OCI-LY1 (cell line): ENCODE results near the gene OXT.

Source experiments
- H2AFZ ChIP-seq: fragments of 200-600 bp; sonication (generic), shearing (Covaris generic); 2 replicates; pipeline ENCODE4 v1.6.0; 2014; ENCODE audit warnings: antibody characterized with exemption, mild to moderate bottlenecking, low read length
- H3F3A ChIP-seq: fragments of 200-600 bp; sonication (generic), shearing (Covaris generic); 2 replicates; pipeline ENCODE4 v1.6.0; 2014; ENCODE audit warnings: mild to moderate bottlenecking, antibody characterized with exemption, low read length, moderate library complexity; ENCODE audit not compliant: insufficient read depth
- H3K27ac ChIP-seq: fragments of 200-600 bp; sonication (generic); 2 replicates; pipeline ENCODE4 v1.5.1; 2014; ENCODE audit warnings: low read length, mixed run types, mild to moderate bottlenecking, low read depth; ENCODE audit not compliant: poor library complexity, severe bottlenecking
- H3K27me3 ChIP-seq: fragments of 200-600 bp; sonication (generic); 2 replicates; pipeline ENCODE4 v1.6.0; 2014; ENCODE audit warnings: antibody characterized with exemption, mild to moderate bottlenecking, low read length, moderate library complexity; ENCODE audit not compliant: insufficient read depth
- H3K36me3 ChIP-seq: fragments of 200-600 bp; sonication (generic); 2 replicates; pipeline ENCODE4 v1.6.1; 2014; ENCODE audit warnings: mild to moderate bottlenecking, antibody characterized with exemption, low read length, moderate library complexity, mixed read lengths; ENCODE audit not compliant: insufficient read depth
- H3K4me1 ChIP-seq: fragments of 200-600 bp; sonication (generic); 2 replicates; pipeline ENCODE4 v1.5.1; 2014; ENCODE audit warnings: mild to moderate bottlenecking, low read length, moderate library complexity; ENCODE audit not compliant: insufficient read depth, severe bottlenecking
- H3K4me2 ChIP-seq: fragments of 200-600 bp; sonication (generic), shearing (Covaris generic); 2 replicates; pipeline ENCODE4 v1.6.1; 2014; ENCODE audit warnings: low read length
- H3K4me3 ChIP-seq: fragments of 200-600 bp; sonication (generic); 2 replicates; pipeline ENCODE4 v1.5.1; 2014; ENCODE audit warnings: low read length, low read depth, mild to moderate bottlenecking, mixed read lengths; ENCODE audit not compliant: poor library complexity, severe bottlenecking
- H3K79me2 ChIP-seq: fragments of 200-600 bp; shearing (Covaris generic); 2 replicates; pipeline ENCODE4 v1.6.1; 2016; ENCODE audit warnings: mixed run types, low read length, mixed read lengths; ENCODE audit not compliant: insufficient read depth
- H3K9ac ChIP-seq: fragments of 200-600 bp; sonication (generic), shearing (Covaris generic); 2 replicates; pipeline ENCODE4 v1.6.1; 2014; ENCODE audit warnings: mild to moderate bottlenecking, low read length, mixed read lengths
- H3K9me2 ChIP-seq: fragments of 200-600 bp; sonication (generic), shearing (Covaris generic); 2 replicates; pipeline ENCODE4 v1.6.1; 2014; ENCODE audit warnings: low read depth, mild to moderate bottlenecking, low read length, mixed read lengths
- H3K9me3 ChIP-seq: fragments of 200-600 bp; shearing (Covaris generic); 2 replicates; pipeline ENCODE4 v1.6.1; 2014; ENCODE audit warnings: low read length, mixed read lengths
- H4K20me1 ChIP-seq: fragments of 200-600 bp; sonication (generic), shearing (Covaris generic); 2 replicates; pipeline ENCODE4 v1.6.0; 2016; ENCODE audit warnings: mild to moderate bottlenecking, low read length; ENCODE audit not compliant: insufficient read depth
- CTCF ChIP-seq: fragments of 200-600 bp; sonication (generic), shearing (Covaris generic); IDR thresholded peaks from 2 replicates; pipeline ENCODE4 v1.5.1; 2017; ENCODE audit warnings: mild to moderate bottlenecking, antibody characterized with exemption, low read length, moderate library complexity, mixed read lengths
- EZH2 ChIP-seq: fragments of 200-600 bp; sonication (generic), shearing (Covaris generic); IDR thresholded peaks from 2 replicates; pipeline ENCODE4 v1.8.0; 2017; ENCODE audit warnings: borderline replicate concordance, mixed run types, mild to moderate bottlenecking, antibody characterized with exemption, low read length, moderate library complexity, mixed read lengths

OXT gene

GRCh38 chr20:3067139-3068014, 4.0 kb upstream of the OXT start:
- Histone ChIP-seq H3F3A (no peaks in the 10 kb centered on the region), H3K27ac (no peak overlapping the region), H3K4me3 (no peak overlapping the region), H4K20me1 (no peaks in the 10 kb centered on the region), H3K9me2 (no peaks in the 10 kb centered on the region), H3K9me3 (no peaks in the 10 kb centered on the region), H3K4me1 (no peaks in the 10 kb centered on the region), H3K36me3 (no peaks in the 10 kb centered on the region), H3K79me2 (no peaks in the 10 kb centered on the region), H2AFZ (no peak overlapping the region), H3K9ac (no peak overlapping the region), H3K27me3 (no peaks in the 10 kb centered on the region), H3K4me2 (no peak overlapping the region)
- TF ChIP-seq CTCF (no peak), EZH2 (no peak)

GRCh38 chr20:3068075-3068474, 3.3 kb upstream of the OXT start:
- no peak overlapping the region for H3K9ac ChIP-seq
- H4K20me1 ChIP-seq: no peaks in the 10 kb centered on the region
- no peaks in the 10 kb centered on the region for H3K27me3 ChIP-seq
- H3K9me3 ChIP-seq: no peaks in the 10 kb centered on the region
- H2AFZ ChIP-seq: no peak overlapping the region
- TF ChIP-seq CTCF: no peak
- TF ChIP-seq EZH2: no peak
- H3K36me3 ChIP-seq: no peaks in the 10 kb centered on the region
- H3K4me3 ChIP-seq: no peak overlapping the region
- H3K4me1 ChIP-seq: no peaks in the 10 kb centered on the region
- H3K4me2 ChIP-seq: no peak overlapping the region
- H3K27ac ChIP-seq: no peak overlapping the region
- no peaks in the 10 kb centered on the region for H3K9me2 ChIP-seq
- H3F3A ChIP-seq: no peaks in the 10 kb centered on the region
- no peaks in the 10 kb centered on the region for H3K79me2 ChIP-seq

GRCh38 chr20:3068986-3069900, 2.2 kb upstream of the OXT start:
- H3F3A ChIP-seq: no peaks in the 10 kb centered on the region
- no peak overlapping the region for H3K27ac ChIP-seq
- no peak overlapping the region for H2AFZ ChIP-seq
- no peak overlapping the region for H3K9ac ChIP-seq
- no peaks in the 10 kb centered on the region for H3K9me3 ChIP-seq
- no peaks in the 10 kb centered on the region for H4K20me1 ChIP-seq
- no peaks in the 10 kb centered on the region for H3K79me2 ChIP-seq
- no peaks in the 10 kb centered on the region for H3K4me1 ChIP-seq
- H3K27me3 ChIP-seq: no peaks in the 10 kb centered on the region
- no peaks in the 10 kb centered on the region for H3K9me2 ChIP-seq
- no peak for TF ChIP-seq EZH2
- peak; percentile 48 for TF ChIP-seq CTCF
- H3K36me3 ChIP-seq: no peaks in the 10 kb centered on the region
- H3K4me3 ChIP-seq: no peak overlapping the region
- H3K4me2 ChIP-seq: no peak overlapping the region
